Dedifferentiated amniotic fluid mesenchymal stem cell (primary cell): ENCODE measurements around the gene CROCC2.

Experiments used
- DNase-seq: peaks from one replicate; pipeline ENCODE4 v3.0.0-alpha.2; 2016; ENCODE audit errors: extremely low spot score

The CROCC2 gene

GRCh38 chr2:240905176-240905781 lies 857 bp upstream of the CROCC2 start:
- no peak for DNase-seq

- no peak for DNase-seq
These were observed 915 bp downstream of the CROCC2 start for GRCh38 chr2:240906911-240907590.

- DNase-seq: no peak
These were observed 3.3 kb downstream of the CROCC2 start for GRCh38 chr2:240909216-240909974.

- no peak for DNase-seq
These were observed 5.6 kb downstream of the CROCC2 start for GRCh38 chr2:240911641-240912265.

- DNase-seq: no peak
These were observed 7.0 kb downstream of the CROCC2 start for GRCh38 chr2:240912878-240913809.

- peak; percentile 18 for DNase-seq
These were observed 7.9 kb downstream of the CROCC2 start for GRCh38 chr2:240913810-240914644.

GRCh38 chr2:240914645-240915525 lies 8.7 kb downstream of the CROCC2 start:
- no peak for DNase-seq

GRCh38 chr2:240915526-240916341 lies 9.6 kb downstream of the CROCC2 start:
- no peak for DNase-seq

- peak; percentile 66 for DNase-seq
These were observed 10.5 kb downstream of the CROCC2 start for GRCh38 chr2:240916571-240917008.

- no peak for DNase-seq
These were observed 11.0 kb downstream of the CROCC2 start for GRCh38 chr2:240917009-240917683.

GRCh38 chr2:240917684-240918257 lies 11.6 kb downstream of the CROCC2 start:
- DNase-seq: no peak

- no peak for DNase-seq
These were observed 12.3 kb downstream of the CROCC2 start for GRCh38 chr2:240918258-240919091.

- no peak for DNase-seq
These were observed 13.1 kb downstream of the CROCC2 start for GRCh38 chr2:240919161-240919781.

GRCh38 chr2:240919786-240920782 lies 13.9 kb downstream of the CROCC2 start:
- DNase-seq: no peak

- DNase-seq: no peak
These were observed 14.7 kb downstream of the CROCC2 start for GRCh38 chr2:240920783-240921231.
